Esophagus mucosa (tissue), 1 donor: ENCODE measurements around the gene PLCB1. TPM values are rescaled to one million over a fixed set of nuclear protein-coding genes. Genes with fewer than 3 reads are reported as not detected.
"Not testable (repeated sequence)": the region's sequence is repeated elsewhere in the genome, so short reads cannot be mapped to it uniquely, and the experiment has no call there.

Experiments
- ATAC-seq: fragments of 200-7000 bp; cut with Tn5 transposase; one replicate; pipeline ENCODE4 v1.9.1; 2020
- total RNA-seq: library from RNA; stranded (reverse); gene quantifications from one replicate; pipeline ENCODE4 v1.2.4, GENCODE V29; 2023
- donor health status: DM: yes; HTN: yes; CAD: no.

PLCB1 gene
- total RNA-seq, 1 donor from 2014 or later = 2.7 TPM

GRCh38 chr20:8627340-8628004, 495.4 kb downstream of the PLCB1 start:
- ATAC-seq = no peak

GRCh38 chr20:8631271-8631670, 499.2 kb downstream of the PLCB1 start:
- ATAC-seq = no peak

GRCh38 chr20:8633366-8633765, 501.3 kb downstream of the PLCB1 start:
- ATAC-seq = no peak

GRCh38 chr20:8635048-8635572, 503.0 kb downstream of the PLCB1 start:
- ATAC-seq = no peak

- ATAC-seq = no peak
Observed at GRCh38 chr20:8635837-8636236, 503.8 kb downstream of the PLCB1 start.

GRCh38 chr20:8639112-8639778, 507.2 kb downstream of the PLCB1 start:
- no peak for ATAC-seq

GRCh38 chr20:8640461-8640860, 508.4 kb downstream of the PLCB1 start:
- no peak for ATAC-seq

- no peak for ATAC-seq
Observed at GRCh38 chr20:8642247-8642646, 510.2 kb downstream of the PLCB1 start.

- not testable (repeated sequence) for ATAC-seq
Observed at GRCh38 chr20:8644468-8644867, 512.4 kb downstream of the PLCB1 start.

- no peak for ATAC-seq
Observed at GRCh38 chr20:8645326-8645725, 513.3 kb downstream of the PLCB1 start.

- no peak for ATAC-seq
Observed at GRCh38 chr20:8646033-8646441, 514.0 kb downstream of the PLCB1 start.

GRCh38 chr20:8646716-8647115, 514.6 kb downstream of the PLCB1 start:
- no peak for ATAC-seq

GRCh38 chr20:8647961-8648441, 515.9 kb downstream of the PLCB1 start:
- ATAC-seq = no peak

- no peak for ATAC-seq
Observed at GRCh38 chr20:8648466-8648865, 516.4 kb downstream of the PLCB1 start.

GRCh38 chr20:8652396-8652795, 520.3 kb downstream of the PLCB1 start:
- no peak for ATAC-seq

GRCh38 chr20:8654486-8654885, 522.4 kb downstream of the PLCB1 start:
- no peak for ATAC-seq

- ATAC-seq = no peak
Observed at GRCh38 chr20:8656335-8656734, 524.3 kb downstream of the PLCB1 start.

GRCh38 chr20:8657664-8658063, 525.6 kb downstream of the PLCB1 start:
- no peak for ATAC-seq

GRCh38 chr20:8658103-8658502, 526.0 kb downstream of the PLCB1 start:
- ATAC-seq = no peak

- no peak for ATAC-seq
Observed at GRCh38 chr20:8661229-8661952, 529.3 kb downstream of the PLCB1 start.

GRCh38 chr20:8662433-8662954, 530.4 kb downstream of the PLCB1 start:
- no peak for ATAC-seq

GRCh38 chr20:8663424-8663823, 531.4 kb downstream of the PLCB1 start:
- ATAC-seq = no peak

GRCh38 chr20:8664778-8665177, 532.7 kb downstream of the PLCB1 start:
- no peak for ATAC-seq
